Pancreas (tissue), 10 donors: ENCODE measurements around the gene KBTBD12. TPM values are rescaled to one million over a fixed set of nuclear protein-coding genes. Genes with fewer than 3 reads are reported as not detected.

Experiments used
- ATAC-seq, 4 donors: fragments of 200-7000 bp; cut with Tn5 transposase; one replicate each; pipeline versions ENCODE4 v1.8.0 to v1.9.1; 2020; ENCODE audit warnings: mild to moderate bottlenecking in 4 of 4, moderate library complexity in 4 of 4
- DNase-seq, 6 donors: peaks; one replicate each; pipeline ENCODE4 v3.0.0-alpha.2; 2020
- FAIRE-seq: peaks from 2 replicates; lab custom pipeline; 2012; peaks lifted over from hg19 to GRCh38; lab: Jason Lieb, UNC
- H3K27ac ChIP-seq, 4 donors: fragments of 200-600 bp; sonication (generic); 1 replicate in 3 of 4; 2 replicates in 1 of 4; pipeline versions ENCODE4 v1.5.0 to v1.8.0; 2020
- H3K27me3 ChIP-seq, 4 donors: fragments of 200-600 bp; one replicate each; pipeline ENCODE4 v1.8.0; 2021
- H3K36me3 ChIP-seq, 3 donors: fragments of 200-600 bp; sonication (generic) in 1 of 3; one replicate each; pipeline versions ENCODE4 v1.5.0 to v1.8.0; 2020 to 2021
- H3K4me1 ChIP-seq, 3 donors: fragments of 200-600 bp; one replicate each; pipeline ENCODE4 v1.8.0; 2021
- H3K4me3 ChIP-seq, 4 donors: fragments of 200-600 bp; sonication (generic) in 2 of 4; one replicate each; pipeline versions ENCODE4 v1.5.0 to v1.8.0; 2020 to 2021
- H3K9me3 ChIP-seq, 4 donors: fragments of 200-600 bp; one replicate each; pipeline ENCODE4 v1.8.0; 2021
- WGBS, 2 donors: extraction: QIAGEN DNeasy Blood & Tissue Kit; methylation state at CpG; one replicate each; pipeline ENCODE4 v1.1.7; 2013; 5-methylcytosine and 5-hydroxymethylcytosine counted together
- intact Hi-C, 3 donors: fragments of 100-400 bp; cut with DNase I; formaldehyde crosslinking; loops; one replicate each; pipeline versions ENCODE4 v1.11.1 to v1.14.2; 2022
- polyA plus RNA-seq, 2 donors: library from polyadenylated mRNA; stranded (reverse); fragments of 200-250 nt; gene quantifications; one replicate each; pipeline ENCODE4 v1.2.3, GENCODE V29; 2013
- total RNA-seq, 6 donors: library from RNA; stranded (reverse); fragmentation: NEBNext Ultra II Directional in 4 of 6; extraction: Animal tissue kit (Norgen Biotek cat#: 25700) in 4 of 6; gene quantifications; one replicate each; pipeline versions ENCODE4 v1.2.1 to v1.2.4, GENCODE V29; 2021 to 2023
- TF ChIP-seq, protein P1 (sequence below), 4 donors: fragments of 200-600 bp; sonication (generic) in 3 of 4; IDR thresholded peaks; one replicate each; pipeline versions ENCODE4 v1.5.0 to v1.8.0; 2021; ENCODE audit warnings: antibody characterized with exemption in 4 of 4
- donor health status: healthy with polysubstance abuse.
- donor health status: DM: no; HTN: no; CAD: no; lungs with moderate emphysema.
- donor health status: DM: no; HTN: no; CAD: no.
- donor health status: control.
- donor health status: control.
- donor health status: Bipolar disorder and iron deficiency.
- donor health status: DM: yes; HTN: yes; CAD: no.
- donor health status: DM: no; HTN: no; CAD: no.
- donor health status: DM: no; HTN: no; CAD: no.
- donor health status: DM: yes; HTN: yes; CAD: no.

KBTBD12 gene
- total and polyA plus RNA-seq, 8 donors, result 0.68 to 3.7 (median 1.6) TPM

DNA sequence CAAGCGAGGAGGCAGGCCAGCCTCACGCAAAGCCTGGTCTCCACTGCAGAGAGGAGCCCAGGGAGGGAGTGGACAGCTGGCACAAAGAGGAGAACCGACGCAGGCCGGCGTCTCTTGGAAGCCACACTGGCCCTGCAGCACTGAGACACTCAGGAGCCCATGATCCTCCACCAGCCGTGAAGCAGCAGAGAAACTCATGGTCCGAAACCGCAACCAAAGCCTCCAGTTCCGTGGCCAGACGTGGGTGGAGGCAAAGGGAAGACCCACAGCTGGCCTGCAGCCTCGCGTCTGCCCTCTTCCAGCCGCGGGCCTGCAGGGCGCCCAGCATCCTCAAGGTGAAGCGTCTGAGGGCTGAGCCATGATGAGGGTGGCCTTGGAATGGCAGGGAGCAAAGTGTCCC is 75.0 kb downstream of the KBTBD12 start:
- Histone ChIP-seq H3K4me3 (no peak overlapping the region), H3K9me3 (no peaks in the 10 kb centered on the region), H3K27ac (no peak overlapping the region), H3K27me3 (no peaks in the 10 kb centered on the region), H3K36me3 (no peaks in the 10 kb centered on the region), H3K4me1 (no peaks in the 10 kb centered on the region)
- WGBS, 2 donors, result 82 to 89% methylated on average over 17 of the region's 17 CpGs
- FAIRE-seq (no peak), DNase-seq (no peak), ATAC-seq (no peak)
- TF ChIP-seq, protein P1, sequence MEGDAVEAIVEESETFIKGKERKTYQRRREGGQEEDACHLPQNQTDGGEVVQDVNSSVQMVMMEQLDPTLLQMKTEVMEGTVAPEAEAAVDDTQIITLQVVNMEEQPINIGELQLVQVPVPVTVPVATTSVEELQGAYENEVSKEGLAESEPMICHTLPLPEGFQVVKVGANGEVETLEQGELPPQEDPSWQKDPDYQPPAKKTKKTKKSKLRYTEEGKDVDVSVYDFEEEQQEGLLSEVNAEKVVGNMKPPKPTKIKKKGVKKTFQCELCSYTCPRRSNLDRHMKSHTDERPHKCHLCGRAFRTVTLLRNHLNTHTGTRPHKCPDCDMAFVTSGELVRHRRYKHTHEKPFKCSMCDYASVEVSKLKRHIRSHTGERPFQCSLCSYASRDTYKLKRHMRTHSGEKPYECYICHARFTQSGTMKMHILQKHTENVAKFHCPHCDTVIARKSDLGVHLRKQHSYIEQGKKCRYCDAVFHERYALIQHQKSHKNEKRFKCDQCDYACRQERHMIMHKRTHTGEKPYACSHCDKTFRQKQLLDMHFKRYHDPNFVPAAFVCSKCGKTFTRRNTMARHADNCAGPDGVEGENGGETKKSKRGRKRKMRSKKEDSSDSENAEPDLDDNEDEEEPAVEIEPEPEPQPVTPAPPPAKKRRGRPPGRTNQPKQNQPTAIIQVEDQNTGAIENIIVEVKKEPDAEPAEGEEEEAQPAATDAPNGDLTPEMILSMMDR (IDR thresholded peaks at IDR 0.05), result no peak
- intact Hi-C loops, result no loop called here

DNA sequence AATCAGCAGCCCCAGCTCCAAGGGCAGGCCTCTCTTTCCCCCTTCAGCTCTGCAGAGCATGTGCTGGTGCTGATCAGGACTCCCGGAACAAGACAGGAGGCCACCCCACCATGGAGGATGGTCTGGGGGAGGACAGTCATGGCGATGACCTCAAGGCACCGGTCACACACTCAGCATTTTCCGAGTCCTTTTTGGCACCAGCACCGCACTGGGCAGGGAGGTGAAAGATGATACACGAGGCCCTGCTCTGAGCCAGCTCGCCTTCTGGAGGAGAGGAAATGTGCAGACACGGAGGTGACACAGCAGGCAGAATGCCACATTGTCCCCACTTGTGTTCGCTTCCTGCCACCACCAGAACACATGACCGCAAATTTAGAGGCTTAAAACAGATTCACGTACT is 75.4 kb downstream of the KBTBD12 start:
- Histone ChIP-seq H3K9me3 (no peaks in the 10 kb centered on the region), H3K27ac (no peak overlapping the region), H3K4me1 (no peaks in the 10 kb centered on the region), H3K27me3 (no peaks in the 10 kb centered on the region), H3K4me3 (no peak overlapping the region), H3K36me3 (no peaks in the 10 kb centered on the region)
- ATAC-seq, result no peak
- intact Hi-C loops, result no loop called here
- 84 to 88% methylated on average over 11 of the region's 11 CpGs for WGBS, 2 donors
- FAIRE-seq, result no peak
- DNase-seq, result no peak
- TF ChIP-seq, protein P1 (IDR thresholded peaks at IDR 0.05), result no peak

DNA sequence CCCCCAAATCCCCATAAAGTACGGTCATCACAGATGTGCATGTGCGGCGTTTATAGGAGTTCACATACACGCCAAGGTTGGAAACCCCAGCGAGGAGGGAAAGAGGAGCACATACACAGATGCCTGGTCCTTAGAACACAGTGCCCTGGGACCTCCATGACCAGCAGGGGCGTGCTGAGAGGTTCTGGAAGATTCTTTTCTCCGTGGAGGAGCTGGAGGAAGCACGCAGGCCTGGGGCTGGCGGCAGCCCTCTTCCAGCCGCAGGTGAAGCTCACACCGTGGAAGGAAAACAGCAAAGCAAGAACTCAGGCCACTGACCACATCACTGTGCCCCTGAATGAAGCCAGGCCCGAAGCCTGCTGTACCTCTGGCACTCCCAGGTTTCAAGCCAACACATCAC is 76.2 kb downstream of the KBTBD12 start:
- no peak overlapping the region for H3K4me3 ChIP-seq
- DNase-seq (no peak), FAIRE-seq (no peak), ATAC-seq (no peak)
- H3K4me1 ChIP-seq, result no peaks in the 10 kb centered on the region
- TF ChIP-seq, protein P1 (IDR thresholded peaks at IDR 0.05), result no peak
- H3K27ac ChIP-seq, result no peak overlapping the region
- intact Hi-C loops, result no loop called here
- 83 to 87% methylated on average over 12 of the region's 12 CpGs for WGBS, 2 donors
- H3K27me3 ChIP-seq, result no peaks in the 10 kb centered on the region
- H3K9me3 ChIP-seq, result no peaks in the 10 kb centered on the region
- no peaks in the 10 kb centered on the region for H3K36me3 ChIP-seq

DNA sequence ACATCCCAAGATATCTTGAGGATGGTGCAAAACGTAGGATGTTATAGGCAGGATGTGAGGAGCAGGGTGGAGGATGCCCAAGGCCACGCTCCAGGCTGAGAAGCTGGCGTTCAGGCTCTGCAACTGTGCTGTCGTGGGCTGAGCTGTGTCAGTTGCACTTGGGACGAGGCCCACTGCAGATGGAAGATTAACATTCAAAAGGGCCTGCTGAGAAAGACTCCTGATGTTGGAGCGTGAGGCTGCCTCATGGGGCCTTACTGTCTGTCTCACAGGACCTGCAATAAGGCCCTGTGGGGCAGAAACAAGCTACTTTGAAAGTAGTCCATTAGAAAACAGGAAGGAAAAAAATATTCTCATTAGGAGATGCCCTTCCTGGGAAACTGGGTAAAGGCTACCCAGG is 76.6 kb downstream of the KBTBD12 start:
- 72 to 77% methylated on average over 6 of the region's 6 CpGs for WGBS, 2 donors
- no peaks in the 10 kb centered on the region for H3K9me3 ChIP-seq
- no peaks in the 10 kb centered on the region for H3K36me3 ChIP-seq
- H3K4me1 ChIP-seq, result no peaks in the 10 kb centered on the region
- intact Hi-C loops, result no loop called here
- no peak for ATAC-seq
- DNase-seq, result no peak
- H3K4me3 ChIP-seq, result no peak overlapping the region
- TF ChIP-seq, protein P1 (IDR thresholded peaks at IDR 0.05), result no peak
- no peak for FAIRE-seq
- H3K27me3 ChIP-seq, result no peaks in the 10 kb centered on the region
- no peak overlapping the region for H3K27ac ChIP-seq

DNA sequence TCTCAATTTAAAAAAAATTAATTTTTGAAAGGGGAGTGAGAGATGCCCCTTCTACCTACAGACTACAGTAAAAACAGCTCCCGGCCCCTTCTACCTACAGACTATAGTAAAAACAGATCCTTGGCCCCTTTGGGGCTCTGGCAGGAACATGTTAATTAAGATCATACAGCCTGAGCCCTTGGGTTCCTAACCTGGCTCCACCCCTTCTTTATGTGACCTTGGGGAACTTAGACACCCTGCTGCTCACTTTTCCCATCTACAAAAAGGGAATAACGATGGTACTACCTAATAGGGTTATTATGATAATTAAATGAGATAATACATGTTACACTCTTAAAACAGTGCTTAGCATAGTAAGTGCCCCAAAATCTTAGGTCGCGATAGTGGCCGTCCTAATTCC is 77.1 kb downstream of the KBTBD12 start:
- DNase-seq, result no peak
- H3K27ac ChIP-seq, result no peak overlapping the region
- H3K27me3 ChIP-seq, result no peaks in the 10 kb centered on the region
- H3K36me3 ChIP-seq, result no peaks in the 10 kb centered on the region
- H3K9me3 ChIP-seq, result no peaks in the 10 kb centered on the region
- intact Hi-C loops, result no loop called here
- no peak for ATAC-seq
- TF ChIP-seq, protein P1 (IDR thresholded peaks at IDR 0.05), result no peak
- WGBS, 2 donors, result 73 to 76% methylated on average over 5 of the region's 5 CpGs
- FAIRE-seq, result no peak
- H3K4me1 ChIP-seq, result no peaks in the 10 kb centered on the region
- H3K4me3 ChIP-seq, result no peak overlapping the region
